Liver (tissue), 9 donors: Measurements from ENCODE around the gene CCDC83. TPM values are rescaled to one million over a fixed set of nuclear protein-coding genes. Genes with fewer than 3 reads are reported as not detected.

ENCODE experiments used
- DNase-seq: peaks from one replicate; pipeline ENCODE4 v3.0.0-alpha.2; 2017; ENCODE audit warnings: low spot score
- H3K27ac ChIP-seq, 2 donors: one replicate each; pipeline ENCODE4 v1.7.0; 2013; ENCODE audit warnings: inconsistent platforms in 2 of 2, low read length in 2 of 2, control low read depth in 1 of 2, low read depth in 1 of 2, mild to moderate bottlenecking in 1 of 2
- H3K27me3 ChIP-seq, 4 donors: one replicate each; pipeline versions ENCODE4 v1.6.1 to v1.7.0; 2013; ENCODE audit warnings: low read length in 3 of 4, inconsistent platforms in 1 of 4, mild to moderate bottlenecking in 1 of 4, moderate library complexity in 1 of 4; ENCODE audit not compliant: control insufficient read depth in 4 of 4, insufficient read depth in 4 of 4
- H3K36me3 ChIP-seq, 4 donors: one replicate each; pipeline versions ENCODE4 v1.6.1 to v1.7.0; 2013; ENCODE audit warnings: low read length in 3 of 4, mild to moderate bottlenecking in 3 of 4, low read depth in 1 of 4, moderate library complexity in 1 of 4; ENCODE audit not compliant: control insufficient read depth in 4 of 4, insufficient read depth in 3 of 4
- H3K4me1 ChIP-seq, 4 donors: one replicate each; pipeline versions ENCODE4 v1.6.1 to v1.7.0; 2013; ENCODE audit warnings: low read length in 3 of 4, mild to moderate bottlenecking in 3 of 4, moderate library complexity in 1 of 4; ENCODE audit not compliant: control insufficient read depth in 4 of 4, insufficient read depth in 4 of 4
- H3K4me3 ChIP-seq, 3 donors: one replicate each; pipeline versions ENCODE4 v1.6.1 to v1.7.0; 2013; ENCODE audit warnings: low read length in 3 of 3, control low read depth in 1 of 3, low read depth in 1 of 3, mild to moderate bottlenecking in 1 of 3
- H3K9ac ChIP-seq, 2 donors: one replicate each; pipeline ENCODE4 v1.7.0; 2013; ENCODE audit warnings: low read length in 2 of 2, mild to moderate bottlenecking in 2 of 2, moderate library complexity in 2 of 2, control low read depth in 1 of 2, low read depth in 1 of 2
- H3K9me3 ChIP-seq, 4 donors: one replicate each; pipeline versions ENCODE4 v1.6.1 to v1.7.0; 2013; ENCODE audit warnings: low read length in 3 of 4; ENCODE audit not compliant: control insufficient read depth in 4 of 4
- ATF3 ChIP-seq: IDR thresholded peaks from 2 replicates; pipeline ENCODE4 v1.6.1; 2016; ENCODE audit warnings: antibody characterized with exemption
- CTCF ChIP-seq: fragments of 150-350 bp; IDR thresholded peaks from 2 replicates; pipeline ENCODE4 v1.5.1; 2017; ENCODE audit warnings: improper control_type of control experiment, low read depth, low read length; ENCODE audit not compliant: missing input control
- EGR1 ChIP-seq, 2 donors: IDR thresholded peaks; 2 replicates each; pipeline ENCODE4 v1.6.1; 2016 to 2018; ENCODE audit warnings: antibody characterized with exemption in 2 of 2, low read depth in 2 of 2
- FOXA1 ChIP-seq: IDR thresholded peaks from 2 replicates; pipeline ENCODE4 v1.6.1; 2016; ENCODE audit warnings: antibody characterized with exemption
- FOXA2 ChIP-seq: IDR thresholded peaks from 2 replicates; pipeline ENCODE4 v1.6.1; 2016; ENCODE audit warnings: antibody characterized with exemption
- GABPA ChIP-seq, 2 donors: IDR thresholded peaks in 1 of 2; conservative IDR thresholded peaks in 1 of 2; 2 replicates each; pipeline ENCODE4 v1.6.1; 2016; ENCODE audit warnings: antibody characterized with exemption in 2 of 2, mild to moderate bottlenecking in 1 of 2, moderate library complexity in 1 of 2
- HNF4A ChIP-seq, 2 donors: conservative IDR thresholded peaks; 2 replicates each; pipeline ENCODE4 v1.6.1; 2016; ENCODE audit warnings: antibody characterized with exemption in 2 of 2, mild to moderate bottlenecking in 2 of 2
- HNF4G ChIP-seq: IDR thresholded peaks from 2 replicates; pipeline ENCODE4 v1.6.1; 2016; ENCODE audit warnings: antibody characterized with exemption
- JUND ChIP-seq, 2 donors: IDR thresholded peaks; 2 replicates each; pipeline ENCODE4 v1.6.1; 2016; ENCODE audit warnings: antibody characterized with exemption in 2 of 2
- MAX ChIP-seq: IDR thresholded peaks from 2 replicates; pipeline ENCODE4 v1.6.1; 2016; ENCODE audit warnings: antibody characterized with exemption
- NR2F2 ChIP-seq: IDR thresholded peaks from 2 replicates; pipeline ENCODE4 v1.6.1; 2016; ENCODE audit warnings: antibody characterized with exemption
- RAD21 ChIP-seq, 2 donors: IDR thresholded peaks; 2 replicates each; pipeline ENCODE4 v1.6.1; 2016; ENCODE audit warnings: antibody characterized with exemption in 2 of 2, mild to moderate bottlenecking in 2 of 2
- REST ChIP-seq: IDR thresholded peaks from 2 replicates; pipeline ENCODE4 v1.6.1; 2016; ENCODE audit warnings: antibody characterized with exemption, mild to moderate bottlenecking
- RXRA ChIP-seq, 2 donors: IDR thresholded peaks; 2 replicates each; pipeline ENCODE4 v1.6.1; 2017 to 2018; ENCODE audit warnings: antibody characterized with exemption in 2 of 2, mild to moderate bottlenecking in 1 of 2
- SP1 ChIP-seq: IDR thresholded peaks from 2 replicates; pipeline ENCODE4 v1.6.1; 2018; ENCODE audit warnings: antibody characterized with exemption, mild to moderate bottlenecking
- TAF1 ChIP-seq: conservative IDR thresholded peaks from 2 replicates; pipeline ENCODE4 v1.6.1; 2016; ENCODE audit warnings: antibody characterized with exemption, mild to moderate bottlenecking
- YY1 ChIP-seq: IDR thresholded peaks from 2 replicates; pipeline ENCODE4 v1.6.1; 2016; ENCODE audit warnings: antibody characterized with exemption, mild to moderate bottlenecking
- ZBTB33 ChIP-seq: IDR thresholded peaks from 2 replicates; pipeline ENCODE4 v1.6.1; 2016; ENCODE audit warnings: antibody characterized with exemption
- WGBS: extraction: QIAGEN DNeasy Blood & Tissue Kit; methylation state at CpG from one replicate; pipeline ENCODE4 v1.1.7; 2013; 5-methylcytosine and 5-hydroxymethylcytosine counted together
- polyA plus RNA-seq, 2 donors: library from polyadenylated mRNA; stranded (reverse) in 1 of 2; unstranded in 1 of 2; fragments of 200-250 nt in 1 of 2; fragments of >200 nt in 1 of 2; fragmentation: Nextera tagmentation in 1 of 2; extraction: Ambion mirVana in 1 of 2; gene quantifications; one replicate each; pipeline versions ENCODE4 v1.2.1 to v1.2.3, GENCODE V29; 2013 to 2015
- total RNA-seq, 2 donors: library from RNA; depleted of rRNA; stranded (reverse); fragments of >200 nt; gene quantifications; one replicate each; pipeline ENCODE4 v1.2.3, GENCODE V29; 2014
- donor health status: healthy.
- donor health status: healthy.
- donor health status: healthy.
- donor health status: healthy.
- donor health status: healthy.

The CCDC83 gene
- total and polyA plus RNA-seq, 4 donors, result not detected

GRCh38 chr11:85934596-85935169 is 79.5 kb downstream of the CCDC83 start:
- no peak for DNase-seq
- no peaks in the 10 kb centered on the region for H3K27me3 ChIP-seq
- H3K36me3 ChIP-seq, result no peaks in the 10 kb centered on the region
- H3K27ac ChIP-seq, result no peak overlapping the region
- H3K9ac ChIP-seq, result no peak overlapping the region
- peaks cover 0 to 2% (median 0%) of the 10 kb centered on the region in 4 donors for H3K9me3 ChIP-seq
- peaks cover 2 to 16% (median 12%) of the 10 kb centered on the region in 4 donors for H3K4me1 ChIP-seq
- TF ChIP-seq EGR1 (IDR thresholded peaks at IDR 0.05; ENCODE audit: low read depth in 2 of 2) (no peak), JUND (IDR thresholded peaks at IDR 0.05) (no peak), FOXA1 (no peak), HNF4G (no peak), ZBTB33 (no peak), FOXA2 (no peak), REST (no peak), CTCF (no peak), GABPA (IDR thresholded peaks at IDR 0.05 in 1 of 2, conservative IDR thresholded peaks at IDR 0.05 in 1 of 2) (no peak), MAX (no peak)
- WGBS, result 81% methylated on average over 47 of the region's 47 CpGs
- no peak overlapping the region for H3K4me3 ChIP-seq

- H3K9ac ChIP-seq, result no peak overlapping the region
- H3K36me3 ChIP-seq, result no peaks in the 10 kb centered on the region
- 89% methylated on average over 10 of the region's 10 CpGs for WGBS
- H3K4me3 ChIP-seq, result no peak overlapping the region
- peaks cover 0 to 2% (median 0%) of the 10 kb centered on the region in 4 donors for H3K9me3 ChIP-seq
- DNase-seq, result no peak
- no peak overlapping the region for H3K27ac ChIP-seq
- H3K4me1 ChIP-seq, result peaks cover 2 to 22% (median 12%) of the 10 kb centered on the region in 4 donors
- no peaks in the 10 kb centered on the region for H3K27me3 ChIP-seq
- no peak for TF ChIP-seq GABPA (IDR thresholded peaks at IDR 0.05 in 1 of 2, conservative IDR thresholded peaks at IDR 0.05 in 1 of 2)
- TF ChIP-seq TAF1, result no peak
- TF ChIP-seq JUND (IDR thresholded peaks at IDR 0.05), result no peak
- TF ChIP-seq CTCF, result no peak
- TF ChIP-seq RXRA (IDR thresholded peaks at IDR 0.05), result no peak
- no peak for TF ChIP-seq YY1
- TF ChIP-seq REST, result no peak
- TF ChIP-seq HNF4A (conservative IDR thresholded peaks at IDR 0.05), result no peak
- no peak for TF ChIP-seq RAD21 (IDR thresholded peaks at IDR 0.05)
- no peak for TF ChIP-seq NR2F2
- no peak for TF ChIP-seq FOXA2
- no peak for TF ChIP-seq ATF3
- TF ChIP-seq FOXA1, result no peak
- no peak for TF ChIP-seq SP1
Measured at GRCh38 chr11:85935751-85936150, 80.6 kb downstream of the CCDC83 start.
